WTC11 (cell line): ENCODE measurements around the gene LAMP1. TPM values are rescaled to one million over a fixed set of nuclear protein-coding genes. Genes with fewer than 3 reads are reported as not detected.

Source experiments
- ATAC-seq: fragments of 200-7000 bp; cut with Tn5 transposase; 2 replicates; pipeline ENCODE4 v1.10.0; 2021; ENCODE audit warnings: mild to moderate bottlenecking, moderate library complexity
- CTCF ChIA-PET: fragments of 300-600 bp; sonication (Branson Sonifier 250); formaldehyde crosslinking; loops from one replicate; lab custom pipeline; 2021; ENCODE audit warnings: antibody characterized with exemption; lab: Charles Lee
- POLR2A ChIA-PET: fragments of 350-600 bp; sonication (Branson Sonifier 250); formaldehyde crosslinking; loops from one replicate; lab custom pipeline; 2021; ENCODE audit warnings: antibody characterized with exemption; lab: Charles Lee
- DNase-seq: peaks from one replicate; pipeline ENCODE4 v3.0.0; 2021; ENCODE audit warnings: low spot score
- H3K27ac Mint-ChIP-seq: 2 replicates; pipeline ENCODE4 v1.8.0; 2021; ENCODE audit warnings: mixed read lengths
- H3K27me3 Mint-ChIP-seq: 2 replicates; pipeline ENCODE4 v1.8.0; 2021; ENCODE audit warnings: low read depth, mild to moderate bottlenecking, moderate library complexity, mixed read lengths
- H3K36me3 Mint-ChIP-seq: 2 replicates; pipeline ENCODE4 v1.8.0; 2021; ENCODE audit warnings: mixed read lengths
- H3K4me1 Mint-ChIP-seq: 2 replicates; pipeline ENCODE4 v1.8.0; 2022; ENCODE audit warnings: mixed read lengths
- H3K4me3 Mint-ChIP-seq: 2 replicates; pipeline ENCODE4 v1.8.0; 2021; ENCODE audit warnings: mild to moderate bottlenecking, moderate library complexity, mixed read lengths
- H3K9me3 Mint-ChIP-seq: 2 replicates; pipeline ENCODE4 v1.8.0; 2021; ENCODE audit warnings: mixed read lengths
- ATF1 ChIP-seq: sonication (generic); formaldehyde crosslinking; IDR thresholded peaks from 2 replicates; pipeline ENCODE4 v1.8.1; 2023; ENCODE audit warnings: mild to moderate bottlenecking, moderate library complexity, missing genetic modification reagents
- GTF2I ChIP-seq: fragments of 250-450 bp; sonication (Bioruptor Pico); conservative IDR thresholded peaks from 2 replicates; pipeline ENCODE4 v1.4.0; 2021; ENCODE audit warnings: mild to moderate bottlenecking
- JUN ChIP-seq: sonication (generic); formaldehyde crosslinking; IDR thresholded peaks from 2 replicates; pipeline ENCODE4 v1.8.0; 2023; ENCODE audit warnings: mild to moderate bottlenecking, missing genetic modification reagents
- MYBL2 ChIP-seq: sonication (generic); formaldehyde crosslinking; IDR thresholded peaks from 2 replicates; pipeline ENCODE4 v1.8.1; 2023; ENCODE audit warnings: mild to moderate bottlenecking, moderate library complexity, missing genetic modification reagents
- OVOL2 ChIP-seq: fragments of 250-450 bp; sonication (Bioruptor Pico); IDR thresholded peaks from 2 replicates; pipeline ENCODE4 v1.9.0; 2021; ENCODE audit warnings: mild to moderate bottlenecking, borderline replicate concordance
- RELA ChIP-seq: sonication (generic); formaldehyde crosslinking; IDR thresholded peaks from 2 replicates; pipeline ENCODE4 v1.8.1; 2022; ENCODE audit warnings: missing genetic modification reagents, mild to moderate bottlenecking, borderline replicate concordance
- RORB ChIP-seq: fragments of 250-450 bp; sonication (Bioruptor Pico); IDR thresholded peaks from 2 replicates; pipeline ENCODE4 v1.9.0; 2021; ENCODE audit warnings: mild to moderate bottlenecking
- ZNF232 ChIP-seq: sonication (generic); formaldehyde crosslinking; IDR thresholded peaks from 2 replicates; pipeline ENCODE4 v1.8.0; 2022; ENCODE audit warnings: mild to moderate bottlenecking, missing genetic modification reagents
- total RNA-seq: library from RNA; stranded (reverse); gene quantifications from 3 replicates; pipeline ENCODE4 v1.2.3, GENCODE V29; 2021
- TF ChIP-seq, protein P1 (sequence below): sonication (generic); formaldehyde crosslinking; IDR thresholded peaks from 2 replicates; pipeline ENCODE4 v1.8.1; 2022; ENCODE audit warnings: mild to moderate bottlenecking, missing genetic modification reagents, moderate library complexity, borderline replicate concordance
- TF ChIP-seq, protein P2 (sequence below): fragments of 250-450 bp; sonication (Bioruptor Pico); IDR thresholded peaks from 2 replicates; pipeline ENCODE4 v1.9.0; 2021; ENCODE audit warnings: mild to moderate bottlenecking
- TF ChIP-seq, protein P3 (sequence below): fragments of 250-450 bp; sonication (Bioruptor Pico); IDR thresholded peaks from 2 replicates; pipeline ENCODE4 v2.1.2; 2022; ENCODE audit warnings: mild to moderate bottlenecking, moderate library complexity
- TF ChIP-seq, protein P4 (sequence below): fragments of 250-450 bp; sonication (Bioruptor Pico); IDR thresholded peaks from 2 replicates; pipeline ENCODE4 v1.8.0; 2021; ENCODE audit warnings: mild to moderate bottlenecking
- TF ChIP-seq, protein P5 (sequence below): fragments of 250-450 bp; sonication (Bioruptor Pico); IDR thresholded peaks from 2 replicates; pipeline ENCODE4 v1.9.0; 2021; ENCODE audit warnings: mild to moderate bottlenecking
- TF ChIP-seq, protein P6 (sequence below): sonication (generic); formaldehyde crosslinking; IDR thresholded peaks from 2 replicates; pipeline ENCODE4 v1.8.1; 2022; ENCODE audit warnings: low read depth, mild to moderate bottlenecking, moderate library complexity, missing genetic modification reagents, borderline replicate concordance

Gene LAMP1
- total RNA-seq, 1 experiment from 2014 or later: 150 TPM

DNA sequence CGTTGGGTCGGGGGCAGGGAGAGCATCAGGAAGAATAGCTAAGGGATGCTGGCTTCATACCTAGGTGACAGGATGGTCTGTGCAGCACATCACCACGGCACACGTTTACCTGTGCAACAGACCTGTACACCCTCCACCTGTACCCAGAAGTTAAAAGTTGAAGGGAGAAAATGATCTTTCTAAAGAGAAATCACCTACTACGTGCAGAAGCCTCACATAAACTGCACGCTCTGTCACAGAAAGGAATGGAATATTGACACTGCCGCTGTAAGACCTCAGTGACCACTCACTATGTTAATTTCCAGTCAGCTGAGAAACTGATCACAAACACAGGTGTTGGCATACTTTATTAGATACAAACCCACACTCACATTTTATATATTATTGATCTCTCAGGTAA, 26.8 kb downstream of the LAMP1 start (continued):
- TF ChIP-seq, protein P1, sequence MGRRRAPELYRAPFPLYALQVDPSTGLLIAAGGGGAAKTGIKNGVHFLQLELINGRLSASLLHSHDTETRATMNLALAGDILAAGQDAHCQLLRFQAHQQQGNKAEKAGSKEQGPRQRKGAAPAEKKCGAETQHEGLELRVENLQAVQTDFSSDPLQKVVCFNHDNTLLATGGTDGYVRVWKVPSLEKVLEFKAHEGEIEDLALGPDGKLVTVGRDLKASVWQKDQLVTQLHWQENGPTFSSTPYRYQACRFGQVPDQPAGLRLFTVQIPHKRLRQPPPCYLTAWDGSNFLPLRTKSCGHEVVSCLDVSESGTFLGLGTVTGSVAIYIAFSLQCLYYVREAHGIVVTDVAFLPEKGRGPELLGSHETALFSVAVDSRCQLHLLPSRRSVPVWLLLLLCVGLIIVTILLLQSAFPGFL (CRISPR knock-in tag): no peak
- TF ChIP-seq, protein P2, sequence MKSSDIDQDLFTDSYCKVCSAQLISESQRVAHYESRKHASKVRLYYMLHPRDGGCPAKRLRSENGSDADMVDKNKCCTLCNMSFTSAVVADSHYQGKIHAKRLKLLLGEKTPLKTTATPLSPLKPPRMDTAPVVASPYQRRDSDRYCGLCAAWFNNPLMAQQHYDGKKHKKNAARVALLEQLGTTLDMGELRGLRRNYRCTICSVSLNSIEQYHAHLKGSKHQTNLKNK (CRISPR knock-in tag): no peak
- TF ChIP-seq, protein P3, sequence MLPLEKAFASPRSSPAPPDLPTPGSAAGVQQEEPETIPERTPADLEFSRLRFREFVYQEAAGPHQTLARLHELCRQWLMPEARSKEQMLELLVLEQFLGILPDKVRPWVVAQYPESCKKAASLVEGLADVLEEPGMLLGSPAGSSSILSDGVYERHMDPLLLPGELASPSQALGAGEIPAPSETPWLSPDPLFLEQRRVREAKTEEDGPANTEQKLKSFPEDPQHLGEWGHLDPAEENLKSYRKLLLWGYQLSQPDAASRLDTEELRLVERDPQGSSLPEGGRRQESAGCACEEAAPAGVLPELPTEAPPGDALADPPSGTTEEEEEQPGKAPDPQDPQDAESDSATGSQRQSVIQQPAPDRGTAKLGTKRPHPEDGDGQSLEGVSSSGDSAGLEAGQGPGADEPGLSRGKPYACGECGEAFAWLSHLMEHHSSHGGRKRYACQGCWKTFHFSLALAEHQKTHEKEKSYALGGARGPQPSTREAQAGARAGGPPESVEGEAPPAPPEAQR: no peak
- TF ChIP-seq JUN (no peak), ZNF232 (CRISPR knock-in tag) (no peak), OVOL2 (CRISPR knock-in tag) (no peak), RORB (CRISPR knock-in tag) (no peak), GTF2I (CRISPR knock-in tag) (no peak), MYBL2 (CRISPR knock-in tag) (no peak)
- TF ChIP-seq, protein P4, sequence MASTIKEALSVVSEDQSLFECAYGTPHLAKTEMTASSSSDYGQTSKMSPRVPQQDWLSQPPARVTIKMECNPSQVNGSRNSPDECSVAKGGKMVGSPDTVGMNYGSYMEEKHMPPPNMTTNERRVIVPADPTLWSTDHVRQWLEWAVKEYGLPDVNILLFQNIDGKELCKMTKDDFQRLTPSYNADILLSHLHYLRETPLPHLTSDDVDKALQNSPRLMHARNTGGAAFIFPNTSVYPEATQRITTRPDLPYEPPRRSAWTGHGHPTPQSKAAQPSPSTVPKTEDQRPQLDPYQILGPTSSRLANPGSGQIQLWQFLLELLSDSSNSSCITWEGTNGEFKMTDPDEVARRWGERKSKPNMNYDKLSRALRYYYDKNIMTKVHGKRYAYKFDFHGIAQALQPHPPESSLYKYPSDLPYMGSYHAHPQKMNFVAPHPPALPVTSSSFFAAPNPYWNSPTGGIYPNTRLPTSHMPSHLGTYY (CRISPR knock-in tag): no peak
- TF ChIP-seq, protein P5, sequence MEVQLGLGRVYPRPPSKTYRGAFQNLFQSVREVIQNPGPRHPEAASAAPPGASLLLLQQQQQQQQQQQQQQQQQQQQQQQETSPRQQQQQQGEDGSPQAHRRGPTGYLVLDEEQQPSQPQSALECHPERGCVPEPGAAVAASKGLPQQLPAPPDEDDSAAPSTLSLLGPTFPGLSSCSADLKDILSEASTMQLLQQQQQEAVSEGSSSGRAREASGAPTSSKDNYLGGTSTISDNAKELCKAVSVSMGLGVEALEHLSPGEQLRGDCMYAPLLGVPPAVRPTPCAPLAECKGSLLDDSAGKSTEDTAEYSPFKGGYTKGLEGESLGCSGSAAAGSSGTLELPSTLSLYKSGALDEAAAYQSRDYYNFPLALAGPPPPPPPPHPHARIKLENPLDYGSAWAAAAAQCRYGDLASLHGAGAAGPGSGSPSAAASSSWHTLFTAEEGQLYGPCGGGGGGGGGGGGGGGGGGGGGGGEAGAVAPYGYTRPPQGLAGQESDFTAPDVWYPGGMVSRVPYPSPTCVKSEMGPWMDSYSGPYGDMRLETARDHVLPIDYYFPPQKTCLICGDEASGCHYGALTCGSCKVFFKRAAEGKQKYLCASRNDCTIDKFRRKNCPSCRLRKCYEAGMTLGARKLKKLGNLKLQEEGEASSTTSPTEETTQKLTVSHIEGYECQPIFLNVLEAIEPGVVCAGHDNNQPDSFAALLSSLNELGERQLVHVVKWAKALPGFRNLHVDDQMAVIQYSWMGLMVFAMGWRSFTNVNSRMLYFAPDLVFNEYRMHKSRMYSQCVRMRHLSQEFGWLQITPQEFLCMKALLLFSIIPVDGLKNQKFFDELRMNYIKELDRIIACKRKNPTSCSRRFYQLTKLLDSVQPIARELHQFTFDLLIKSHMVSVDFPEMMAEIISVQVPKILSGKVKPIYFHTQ (CRISPR knock-in tag): no peak
- TF ChIP-seq, protein P6, sequence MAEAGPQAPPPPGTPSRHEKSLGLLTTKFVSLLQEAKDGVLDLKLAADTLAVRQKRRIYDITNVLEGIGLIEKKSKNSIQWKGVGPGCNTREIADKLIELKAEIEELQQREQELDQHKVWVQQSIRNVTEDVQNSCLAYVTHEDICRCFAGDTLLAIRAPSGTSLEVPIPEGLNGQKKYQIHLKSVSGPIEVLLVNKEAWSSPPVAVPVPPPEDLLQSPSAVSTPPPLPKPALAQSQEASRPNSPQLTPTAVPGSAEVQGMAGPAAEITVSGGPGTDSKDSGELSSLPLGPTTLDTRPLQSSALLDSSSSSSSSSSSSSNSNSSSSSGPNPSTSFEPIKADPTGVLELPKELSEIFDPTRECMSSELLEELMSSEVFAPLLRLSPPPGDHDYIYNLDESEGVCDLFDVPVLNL (CRISPR knock-in tag): no peak

DNA sequence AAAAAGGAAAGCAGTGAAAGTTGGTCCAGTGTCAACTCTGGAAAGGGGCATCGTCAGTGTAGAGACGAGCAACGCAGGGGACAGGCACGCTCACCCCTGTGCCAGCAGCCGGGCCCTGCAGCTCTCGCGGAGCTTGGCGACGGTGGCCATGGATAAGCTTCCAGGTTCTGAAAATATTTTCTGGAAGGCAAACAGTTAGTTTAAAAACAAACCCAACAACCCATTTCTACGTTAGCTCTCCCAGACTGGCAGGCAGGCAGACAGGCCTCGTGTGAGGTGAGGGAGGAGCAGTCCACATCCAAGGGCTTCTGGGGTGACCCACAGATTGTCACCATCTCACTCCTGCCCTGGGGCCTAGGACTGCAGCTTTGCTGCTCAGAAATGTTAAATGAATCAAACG, 27.4 kb downstream of the LAMP1 start:
- Mint-ChIP-seq H3K4me3 (no peak overlapping the region), H3K9me3 (no peaks in the 10 kb centered on the region), H3K27me3 (no peaks in the 10 kb centered on the region), H3K36me3 (peaks cover 61% of the 10 kb centered on the region), H3K4me1 (no peaks in the 10 kb centered on the region), H3K27ac (no peak overlapping the region)
- ChIA-PET POLR2A (no interaction called here), CTCF (interaction anchor here (0.5 to 1.1 kb wide), 2 partner anchors 14 to 67 kb away, joined by 3 to 6 read pairs; no protein-coding TSS in a partner anchor)
- TF ChIP-seq ATF1 (CRISPR knock-in tag) (no peak), ZNF232 (CRISPR knock-in tag) (no peak)
- TF ChIP-seq, protein P6 (CRISPR knock-in tag): no peak
- DNase-seq: no peak
- no peak for ATAC-seq

DNA sequence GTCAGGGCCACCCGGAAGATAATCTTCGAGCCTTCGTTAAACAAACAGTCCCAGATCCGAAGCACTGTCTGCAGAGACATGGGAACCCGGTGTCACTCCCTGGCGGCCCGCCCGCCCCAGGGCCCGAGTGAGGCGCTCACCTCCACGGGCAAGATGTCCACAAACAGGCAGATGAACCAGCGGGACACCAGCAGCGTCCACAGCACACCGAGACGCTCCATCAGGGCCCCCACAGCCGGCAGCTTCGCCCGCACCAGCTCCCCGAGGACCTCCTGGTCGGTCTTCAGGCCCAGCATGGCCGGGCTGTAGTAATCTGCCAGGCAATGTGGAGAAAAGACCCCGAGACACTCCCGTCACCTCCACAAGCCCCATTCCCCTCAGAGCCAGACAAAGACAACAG, 28.7 kb downstream of the LAMP1 start:
- peaks cover 49% of the 10 kb centered on the region for H3K36me3 Mint-ChIP-seq
- POLR2A ChIA-PET: no interaction called here
- no peaks in the 10 kb centered on the region for H3K27me3 Mint-ChIP-seq
- TF ChIP-seq RELA (no peak), ZNF232 (CRISPR knock-in tag) (no peak)
- no peak overlapping the region for H3K27ac Mint-ChIP-seq
- no peaks in the 10 kb centered on the region for H3K9me3 Mint-ChIP-seq
- H3K4me3 Mint-ChIP-seq: no peak overlapping the region
- ATAC-seq (no peak), DNase-seq (no peak)
- CTCF ChIA-PET: no interaction called here
- H3K4me1 Mint-ChIP-seq: no peaks in the 10 kb centered on the region
